OCI-LY1 (cell line): Measurements from ENCODE around the gene ALAD.

Source experiments
- H2AFZ ChIP-seq: fragments of 200-600 bp; sonication (generic), shearing (Covaris generic); 2 replicates; pipeline ENCODE4 v1.6.0; 2014; ENCODE audit warnings: antibody characterized with exemption, mild to moderate bottlenecking, low read length
- H3F3A ChIP-seq: fragments of 200-600 bp; sonication (generic), shearing (Covaris generic); 2 replicates; pipeline ENCODE4 v1.6.0; 2014; ENCODE audit warnings: mild to moderate bottlenecking, antibody characterized with exemption, low read length, moderate library complexity; ENCODE audit not compliant: insufficient read depth
- H3K27ac ChIP-seq: fragments of 200-600 bp; sonication (generic); 2 replicates; pipeline ENCODE4 v1.5.1; 2014; ENCODE audit warnings: low read length, mixed run types, mild to moderate bottlenecking, low read depth; ENCODE audit not compliant: poor library complexity, severe bottlenecking
- H3K27me3 ChIP-seq: fragments of 200-600 bp; sonication (generic); 2 replicates; pipeline ENCODE4 v1.6.0; 2014; ENCODE audit warnings: antibody characterized with exemption, mild to moderate bottlenecking, low read length, moderate library complexity; ENCODE audit not compliant: insufficient read depth
- H3K36me3 ChIP-seq: fragments of 200-600 bp; sonication (generic); 2 replicates; pipeline ENCODE4 v1.6.1; 2014; ENCODE audit warnings: mild to moderate bottlenecking, antibody characterized with exemption, low read length, moderate library complexity, mixed read lengths; ENCODE audit not compliant: insufficient read depth
- H3K4me1 ChIP-seq: fragments of 200-600 bp; sonication (generic); 2 replicates; pipeline ENCODE4 v1.5.1; 2014; ENCODE audit warnings: mild to moderate bottlenecking, low read length, moderate library complexity; ENCODE audit not compliant: insufficient read depth, severe bottlenecking
- H3K4me2 ChIP-seq: fragments of 200-600 bp; sonication (generic), shearing (Covaris generic); 2 replicates; pipeline ENCODE4 v1.6.1; 2014; ENCODE audit warnings: low read length
- H3K4me3 ChIP-seq: fragments of 200-600 bp; sonication (generic); 2 replicates; pipeline ENCODE4 v1.5.1; 2014; ENCODE audit warnings: low read length, low read depth, mild to moderate bottlenecking, mixed read lengths; ENCODE audit not compliant: poor library complexity, severe bottlenecking
- H3K79me2 ChIP-seq: fragments of 200-600 bp; shearing (Covaris generic); 2 replicates; pipeline ENCODE4 v1.6.1; 2016; ENCODE audit warnings: mixed run types, low read length, mixed read lengths; ENCODE audit not compliant: insufficient read depth
- H3K9ac ChIP-seq: fragments of 200-600 bp; sonication (generic), shearing (Covaris generic); 2 replicates; pipeline ENCODE4 v1.6.1; 2014; ENCODE audit warnings: mild to moderate bottlenecking, low read length, mixed read lengths
- H3K9me2 ChIP-seq: fragments of 200-600 bp; sonication (generic), shearing (Covaris generic); 2 replicates; pipeline ENCODE4 v1.6.1; 2014; ENCODE audit warnings: low read depth, mild to moderate bottlenecking, low read length, mixed read lengths
- H3K9me3 ChIP-seq: fragments of 200-600 bp; shearing (Covaris generic); 2 replicates; pipeline ENCODE4 v1.6.1; 2014; ENCODE audit warnings: low read length, mixed read lengths
- H4K20me1 ChIP-seq: fragments of 200-600 bp; sonication (generic), shearing (Covaris generic); 2 replicates; pipeline ENCODE4 v1.6.0; 2016; ENCODE audit warnings: mild to moderate bottlenecking, low read length; ENCODE audit not compliant: insufficient read depth
- EZH2 ChIP-seq: fragments of 200-600 bp; sonication (generic), shearing (Covaris generic); IDR thresholded peaks from 2 replicates; pipeline ENCODE4 v1.8.0; 2017; ENCODE audit warnings: borderline replicate concordance, mixed run types, mild to moderate bottlenecking, antibody characterized with exemption, low read length, moderate library complexity, mixed read lengths
- TF ChIP-seq, protein P1 (sequence below): fragments of 200-600 bp; sonication (generic), shearing (Covaris generic); IDR thresholded peaks from 2 replicates; pipeline ENCODE4 v1.5.1; 2017; ENCODE audit warnings: mild to moderate bottlenecking, antibody characterized with exemption, low read length, moderate library complexity, mixed read lengths

Gene ALAD

DNA sequence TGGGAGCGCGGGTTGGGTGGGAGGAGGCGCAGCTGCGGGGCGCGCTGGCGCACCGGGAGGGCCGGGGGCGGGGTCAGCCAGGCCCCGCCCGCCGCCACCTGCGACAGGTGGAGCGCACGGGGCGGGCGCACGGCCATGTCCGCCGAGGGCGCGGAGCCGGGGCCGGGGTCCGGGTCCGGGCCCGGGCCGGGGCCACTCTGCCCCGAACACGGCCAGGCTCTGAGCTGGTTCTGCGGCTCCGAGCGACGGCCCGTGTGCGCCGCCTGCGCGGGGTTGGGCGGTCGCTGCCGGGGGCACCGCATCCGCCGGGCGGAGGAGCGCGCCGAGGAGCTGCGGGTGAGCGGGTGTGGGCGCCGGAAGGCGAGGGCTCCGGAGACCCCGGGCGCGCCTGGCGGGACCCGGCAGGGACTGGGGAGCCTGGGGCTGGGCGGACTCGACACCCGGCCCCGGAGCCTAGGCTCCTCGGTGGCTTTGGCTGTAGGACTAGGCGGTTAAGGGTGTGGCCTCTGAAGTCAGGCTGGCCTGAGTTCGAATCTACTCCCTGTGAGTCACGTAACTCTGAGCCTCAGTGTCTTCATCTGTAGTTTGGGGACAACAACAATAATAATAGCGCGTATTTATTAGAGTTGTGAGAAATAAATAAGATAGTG, 51.5 kb downstream of the ALAD start, which contains the start of gene BSPRY:
Gene BSPRY, plus strand, starts transcription at position 97 of the 650 bp plus-strand sequence. Its CDS starts 39 bp downstream, at position 136.
- Histone ChIP-seq H3K79me2 (no peaks in the 10 kb centered on the region), H3K9me3 (no peaks in the 10 kb centered on the region), H3K27me3 (no peaks in the 10 kb centered on the region), H4K20me1 (no peaks in the 10 kb centered on the region), H3K9me2 (no peaks in the 10 kb centered on the region), H3K4me2 (peak within 1 kb of the TSS; percentile 69), H3K4me1 (peaks cover 31% of the 10 kb centered on the region), H3K36me3 (no peaks in the 10 kb centered on the region), H3K4me3 (peak within 1 kb of the TSS; percentile 66), H3K27ac (peak within 1 kb of the TSS; percentile 72), H3F3A (0 out of 2 replicates have a peak, but pooled peaks cover 7% of the 10 kb centered on the region), H2AFZ (no peak within 1 kb of the TSS), H3K9ac (peak within 1 kb of the TSS; percentile 66)
- no peak for TF ChIP-seq EZH2
- TF ChIP-seq, protein P1, sequence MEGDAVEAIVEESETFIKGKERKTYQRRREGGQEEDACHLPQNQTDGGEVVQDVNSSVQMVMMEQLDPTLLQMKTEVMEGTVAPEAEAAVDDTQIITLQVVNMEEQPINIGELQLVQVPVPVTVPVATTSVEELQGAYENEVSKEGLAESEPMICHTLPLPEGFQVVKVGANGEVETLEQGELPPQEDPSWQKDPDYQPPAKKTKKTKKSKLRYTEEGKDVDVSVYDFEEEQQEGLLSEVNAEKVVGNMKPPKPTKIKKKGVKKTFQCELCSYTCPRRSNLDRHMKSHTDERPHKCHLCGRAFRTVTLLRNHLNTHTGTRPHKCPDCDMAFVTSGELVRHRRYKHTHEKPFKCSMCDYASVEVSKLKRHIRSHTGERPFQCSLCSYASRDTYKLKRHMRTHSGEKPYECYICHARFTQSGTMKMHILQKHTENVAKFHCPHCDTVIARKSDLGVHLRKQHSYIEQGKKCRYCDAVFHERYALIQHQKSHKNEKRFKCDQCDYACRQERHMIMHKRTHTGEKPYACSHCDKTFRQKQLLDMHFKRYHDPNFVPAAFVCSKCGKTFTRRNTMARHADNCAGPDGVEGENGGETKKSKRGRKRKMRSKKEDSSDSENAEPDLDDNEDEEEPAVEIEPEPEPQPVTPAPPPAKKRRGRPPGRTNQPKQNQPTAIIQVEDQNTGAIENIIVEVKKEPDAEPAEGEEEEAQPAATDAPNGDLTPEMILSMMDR: no peak

DNA sequence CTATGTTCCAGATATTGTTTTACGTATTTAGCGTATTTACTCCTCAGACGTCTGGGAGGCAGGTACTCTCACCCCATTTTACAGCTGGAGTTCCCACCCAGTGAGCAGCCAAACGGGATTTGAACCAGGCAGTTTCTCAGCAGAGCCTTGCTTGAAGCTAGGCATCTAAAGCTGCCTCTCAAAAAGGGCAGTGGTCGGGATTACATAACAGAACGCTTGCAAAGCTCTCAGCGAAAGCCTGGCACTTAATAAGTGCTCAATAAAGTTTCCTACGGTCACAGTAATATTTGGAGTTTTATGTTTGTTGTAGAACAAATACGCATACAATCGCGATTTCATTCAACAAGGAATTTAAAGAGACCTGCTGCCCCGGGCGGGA, 52.0 kb downstream of the ALAD start:
- H2AFZ ChIP-seq: no peak overlapping the region

DNA sequence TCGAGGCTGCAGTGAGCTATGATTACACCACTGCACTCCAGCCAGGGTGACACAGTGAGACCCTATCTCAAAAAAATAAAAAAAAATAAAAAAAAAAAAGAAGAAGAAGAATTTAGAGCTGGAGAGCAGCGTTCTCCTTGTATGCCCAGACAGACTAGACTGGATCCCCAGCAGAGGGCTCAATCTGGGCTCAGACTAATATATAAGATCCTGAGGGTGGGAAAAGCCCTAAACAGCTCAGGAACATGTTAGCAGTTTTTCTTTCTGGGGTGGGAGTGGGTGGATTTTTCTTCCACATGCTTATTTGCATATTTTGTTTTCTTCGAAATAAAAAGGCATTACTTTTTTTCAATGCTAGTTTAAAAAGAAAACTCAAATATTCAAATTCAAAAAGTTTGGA, 52.6 kb downstream of the ALAD start:
- Histone ChIP-seq H3K27ac (no peak overlapping the region), H3K4me2 (no peak overlapping the region), H2AFZ (no peak overlapping the region)

More for the DNA sequence above, 52.0 kb downstream of the ALAD start:
- Histone ChIP-seq H3F3A (0 out of 2 replicates have a peak, but pooled peaks cover 7% of the 10 kb centered on the region), H3K4me2 (peak overlapping the region; percentile 69), H3K36me3 (no peaks in the 10 kb centered on the region), H3K79me2 (no peaks in the 10 kb centered on the region), H3K9me3 (no peaks in the 10 kb centered on the region), H3K9ac (peak overlapping the region; percentile 34; the same call in 1 of the 2 replicates), H3K27ac (no peak overlapping the region), H4K20me1 (no peaks in the 10 kb centered on the region), H3K27me3 (no peaks in the 10 kb centered on the region), H3K9me2 (no peaks in the 10 kb centered on the region), H3K4me1 (peaks cover 33% of the 10 kb centered on the region), H3K4me3 (peak overlapping the region; percentile 66)
- no peak for TF ChIP-seq EZH2
- TF ChIP-seq, protein P1: no peak

More for the DNA sequence above, 52.6 kb downstream of the ALAD start:
- Histone ChIP-seq H3K36me3 (no peaks in the 10 kb centered on the region), H3K27me3 (no peaks in the 10 kb centered on the region), H3F3A (0 out of 2 replicates have a peak, but pooled peaks cover 7% of the 10 kb centered on the region), H3K4me1 (peaks cover 39% of the 10 kb centered on the region), H3K79me2 (no peaks in the 10 kb centered on the region), H3K4me3 (no peak overlapping the region), H3K9ac (no peak overlapping the region), H3K9me2 (no peaks in the 10 kb centered on the region), H3K9me3 (no peaks in the 10 kb centered on the region), H4K20me1 (no peaks in the 10 kb centered on the region)
- TF ChIP-seq EZH2: no peak
- TF ChIP-seq, protein P1: no peak
